ENCODE data around the gene MAGI3.
"Not testable (repeated sequence)": the region's sequence is repeated elsewhere in the genome, so short reads cannot be mapped to it uniquely, and the experiment has no call there.

The MAGI3 gene

DNA sequence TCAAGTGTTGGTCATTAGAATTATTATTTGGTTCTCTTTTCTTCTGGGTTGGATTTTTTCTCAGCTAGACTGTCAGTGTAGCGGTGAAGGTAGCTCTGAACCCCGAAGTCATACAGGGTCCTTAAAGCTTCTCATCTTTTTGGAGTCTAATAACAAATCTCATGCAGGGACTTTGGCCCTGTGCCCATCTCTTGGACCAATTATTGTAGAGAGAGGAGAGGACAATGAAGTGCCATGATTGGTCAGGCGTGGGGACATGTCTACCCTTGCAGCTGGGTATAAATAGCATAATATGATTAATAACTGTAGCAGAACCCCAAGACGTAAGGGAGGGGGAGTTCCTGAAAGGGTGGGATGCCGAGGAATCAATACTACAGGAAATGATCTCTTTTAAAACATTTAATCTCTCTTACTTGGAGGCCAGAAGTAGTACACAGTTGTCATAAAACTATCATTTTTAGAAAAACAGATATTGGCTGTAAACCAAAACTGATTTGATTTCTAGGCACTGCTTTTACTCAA lies 8.8 kb downstream of the MAGI3 start:
- no peak for DNase-seq (ENCODE audit: low read depth in 2 of 2)

DNA sequence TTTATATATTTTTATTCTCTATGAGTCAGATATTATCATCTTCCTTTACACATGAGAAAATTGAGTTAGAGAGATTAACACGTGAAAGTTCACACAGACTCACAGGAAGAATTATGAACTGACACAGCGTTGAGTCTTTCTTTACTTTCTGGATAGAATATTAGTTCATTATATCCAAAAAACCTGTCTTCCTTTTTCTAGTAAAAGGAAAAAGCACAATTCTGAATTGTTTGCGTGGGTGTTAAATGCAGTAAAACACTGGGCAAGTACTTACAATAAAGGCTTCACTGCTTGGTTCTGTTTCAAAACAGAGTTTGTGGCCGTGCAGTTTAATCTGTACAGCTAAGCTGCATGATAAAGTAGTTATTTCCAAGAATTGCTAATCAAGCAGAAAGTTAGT lies 10.8 kb downstream of the MAGI3 start:
- no peak for DNase-seq (ENCODE audit: low read depth in 2 of 2)

GRCh38 chr1:113401728-113402127 lies 11.4 kb downstream of the MAGI3 start:
- DNase-seq (ENCODE audit: low read depth in 2 of 2) = no peak

- DNase-seq (ENCODE audit: low read depth in 2 of 2) = no peak
Measured at GRCh38 chr1:113403065-113403464, 12.8 kb downstream of the MAGI3 start.

- DNase-seq (ENCODE audit: low read depth in 2 of 2) = no peak
Measured at GRCh38 chr1:113405573-113405972, 15.3 kb downstream of the MAGI3 start.

DNA sequence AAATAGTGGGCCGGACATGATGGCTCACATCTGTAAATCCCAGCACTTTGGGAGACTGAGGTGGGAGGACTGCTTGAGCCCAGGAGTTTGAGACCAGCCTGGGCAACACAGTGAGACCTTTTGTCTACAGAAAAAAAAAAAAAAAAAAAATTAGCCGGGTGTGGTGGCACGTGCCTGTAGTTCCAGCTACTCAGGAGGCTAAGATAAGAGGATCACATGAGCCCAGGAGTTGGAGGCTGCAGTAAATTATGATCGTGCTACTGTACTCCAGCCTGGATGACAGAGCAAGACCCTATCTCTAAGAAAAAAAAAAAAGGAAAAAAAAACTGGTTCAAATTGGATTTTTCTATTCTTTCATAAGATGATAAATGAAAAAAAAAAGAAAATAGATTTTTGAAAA lies 15.8 kb downstream of the MAGI3 start:
- not testable (repeated sequence) for DNase-seq (ENCODE audit: low read depth in 2 of 2)

GRCh38 chr1:113409363-113409762 lies 19.0 kb downstream of the MAGI3 start:
- no peak for DNase-seq (ENCODE audit: low read depth in 2 of 2)

DNA sequence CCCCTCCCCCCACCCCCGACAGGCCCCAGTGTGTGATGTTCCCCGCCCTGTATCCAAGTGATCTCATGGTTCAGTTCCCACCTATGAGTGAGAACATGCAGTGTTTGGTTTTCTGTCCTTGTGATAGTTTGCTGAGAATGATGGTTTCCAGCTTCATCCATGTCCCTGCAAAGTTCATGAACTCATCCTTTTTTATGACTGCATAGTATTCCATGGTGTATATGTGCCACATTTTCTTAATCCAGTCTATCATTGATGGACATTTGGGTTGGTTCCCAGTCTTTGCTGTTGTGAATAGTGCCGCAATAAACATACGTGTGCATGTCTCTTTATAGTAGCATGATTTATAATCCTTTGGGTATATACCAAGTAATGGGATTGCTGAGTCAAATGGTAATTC lies 21.7 kb downstream of the MAGI3 start:
- not testable (repeated sequence) for DNase-seq (ENCODE audit: low read depth in 2 of 2)

DNA sequence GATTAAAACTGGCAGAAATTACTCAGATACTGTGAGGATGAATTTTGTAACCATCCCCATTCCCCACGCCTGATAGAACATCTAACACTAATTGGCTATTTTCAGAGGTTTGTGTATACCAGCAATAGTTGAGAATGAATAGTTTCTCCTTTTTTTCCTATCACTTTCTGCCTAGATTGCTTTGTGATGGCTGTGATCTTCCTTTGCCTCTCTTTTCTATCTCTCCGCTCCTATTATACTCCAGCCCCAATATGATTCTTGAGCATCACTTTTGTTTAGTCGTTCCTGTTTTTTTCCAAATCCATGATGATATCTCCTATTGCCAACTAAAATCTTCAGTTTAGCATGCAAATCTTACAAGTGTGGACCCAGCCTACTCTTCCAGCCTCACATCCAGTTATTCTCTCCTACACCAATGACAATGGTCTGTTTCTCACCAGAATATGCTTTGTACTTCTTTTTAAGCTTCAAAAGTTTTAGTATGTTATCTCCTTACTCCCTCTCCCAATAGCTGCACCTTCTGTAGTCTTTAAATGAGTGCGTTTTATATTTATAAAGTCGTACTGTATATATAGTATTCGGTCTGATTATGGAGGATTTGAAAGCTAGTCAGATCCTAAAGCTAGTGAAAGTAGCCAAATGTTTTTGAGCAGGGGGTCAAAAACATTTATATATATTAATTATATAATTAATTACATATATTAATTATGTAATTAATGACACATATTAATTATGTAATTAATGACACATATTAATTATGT lies 25.2 kb downstream of the MAGI3 start:
- no peak for DNase-seq (ENCODE audit: low read depth in 2 of 2)

GRCh38 chr1:113416071-113416470 lies 25.8 kb downstream of the MAGI3 start:
- not testable (repeated sequence) for DNase-seq (ENCODE audit: low read depth in 2 of 2)

- no peak for DNase-seq (ENCODE audit: low read depth in 2 of 2)
Measured at GRCh38 chr1:113416496-113416895, 26.2 kb downstream of the MAGI3 start.

- DNase-seq (ENCODE audit: low read depth in 2 of 2) = no peak
Measured at GRCh38 chr1:113422315-113423068, 32.2 kb downstream of the MAGI3 start.

DNA sequence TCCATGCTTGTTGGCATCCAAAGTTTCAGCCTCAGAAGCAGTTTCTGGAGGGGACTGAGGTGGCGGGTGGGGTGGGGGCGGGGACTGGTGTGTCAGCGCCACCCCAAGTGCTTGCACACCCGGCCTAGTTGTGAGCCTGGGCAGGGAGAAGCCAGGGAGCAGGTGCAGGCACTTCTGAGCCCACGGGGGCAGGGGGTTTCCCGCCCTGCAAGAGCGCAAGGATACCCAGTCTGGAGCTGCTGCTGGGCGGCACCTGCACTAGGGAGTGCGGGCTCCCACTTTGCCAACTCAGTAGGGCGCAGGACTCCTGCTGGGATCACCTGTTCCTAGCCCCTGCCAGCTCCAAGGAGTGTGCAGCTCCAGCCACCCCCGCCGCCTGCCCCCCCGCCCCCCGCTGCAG lies 33.5 kb downstream of the MAGI3 start:
- no peak for DNase-seq (ENCODE audit: low read depth in 2 of 2)

DNA sequence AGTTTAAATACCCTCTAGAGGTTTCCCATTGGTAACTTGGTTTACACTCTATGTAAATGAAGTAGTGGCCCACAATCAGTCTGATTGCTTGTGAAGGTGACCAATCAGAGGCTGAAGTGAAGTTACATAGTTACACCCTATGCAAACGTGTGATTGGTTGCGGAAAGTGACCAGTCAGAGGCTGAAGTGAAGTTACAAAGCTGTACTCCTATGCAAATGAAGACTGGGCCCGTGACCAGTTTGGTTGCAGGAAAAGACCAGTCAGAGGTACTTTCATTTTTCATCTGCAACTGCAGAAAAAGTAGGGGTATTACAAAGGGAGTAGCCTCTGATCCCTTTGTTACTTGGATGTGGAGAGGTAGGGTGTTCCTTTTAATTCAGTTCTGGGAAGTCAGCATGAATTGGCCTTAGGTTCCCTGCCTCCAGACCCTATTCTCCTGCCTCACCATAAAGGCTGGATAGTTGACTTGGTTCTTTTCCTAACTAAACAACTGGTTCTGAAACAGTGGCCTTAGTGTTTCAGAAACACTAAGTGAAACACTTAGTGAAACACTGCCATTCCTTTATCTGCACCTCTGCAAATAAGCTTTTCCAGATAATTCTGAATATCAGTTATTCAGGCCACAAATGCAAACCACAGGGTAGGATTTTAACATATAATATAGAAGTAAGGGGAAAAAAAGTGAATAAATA lies 39.3 kb downstream of the MAGI3 start:
- no peak for DNase-seq (ENCODE audit: low read depth in 2 of 2)

- DNase-seq (ENCODE audit: low read depth in 2 of 2) = no peak
Measured at GRCh38 chr1:113433184-113433583, 42.9 kb downstream of the MAGI3 start.

DNA sequence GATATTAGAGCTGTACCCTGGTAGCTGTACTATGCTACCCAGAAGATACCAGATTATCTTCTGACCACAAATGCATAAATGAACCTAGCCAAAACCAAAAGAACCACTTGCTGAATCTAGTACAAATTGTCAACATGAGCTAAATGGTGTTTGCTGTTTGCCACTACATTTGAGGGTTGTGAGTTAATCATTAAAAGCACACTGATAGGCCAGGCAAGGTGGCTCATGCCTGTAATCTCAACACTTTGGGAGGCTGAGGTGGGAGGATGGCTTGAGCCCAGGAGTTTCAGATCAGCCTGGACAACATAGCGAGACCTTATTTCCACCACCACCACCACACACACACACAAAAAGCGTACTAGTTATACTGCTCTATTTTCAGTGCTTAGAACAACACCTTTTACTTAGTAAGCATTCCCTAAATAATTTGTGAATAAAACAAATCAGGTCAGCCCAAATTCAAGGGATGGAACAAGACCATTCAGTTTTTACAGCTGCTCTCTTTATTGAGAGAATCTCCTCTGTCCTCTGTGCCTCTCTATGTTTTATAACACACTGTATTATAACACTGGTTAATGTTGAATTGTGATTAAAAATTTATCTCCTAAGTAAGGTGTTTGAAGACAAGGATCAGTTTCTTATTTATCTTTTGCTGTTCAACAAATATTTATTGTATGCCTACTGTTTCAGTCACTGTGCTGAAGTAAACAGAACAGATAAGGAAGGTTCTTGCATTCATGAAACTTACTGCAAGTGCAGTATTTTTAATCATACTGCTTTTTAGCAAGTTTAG lies 44.0 kb downstream of the MAGI3 start:
- no peak for DNase-seq (ENCODE audit: low read depth in 2 of 2)

DNA sequence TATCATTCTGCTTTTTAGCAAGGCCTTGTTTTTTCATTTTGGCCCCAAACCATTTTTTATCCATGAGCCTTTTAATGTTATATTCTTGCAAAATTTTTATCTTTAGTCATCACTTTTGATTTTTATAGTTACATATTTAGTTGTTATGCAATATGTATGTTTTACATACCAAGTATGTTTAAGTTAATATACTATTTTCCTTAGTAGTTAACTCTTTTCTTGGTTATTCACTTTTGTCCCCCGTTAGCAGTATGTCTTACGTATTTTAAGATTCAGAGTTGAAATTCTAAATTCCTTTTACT lies 44.5 kb downstream of the MAGI3 start:
- DNase-seq (ENCODE audit: low read depth in 2 of 2) = no peak

DNA sequence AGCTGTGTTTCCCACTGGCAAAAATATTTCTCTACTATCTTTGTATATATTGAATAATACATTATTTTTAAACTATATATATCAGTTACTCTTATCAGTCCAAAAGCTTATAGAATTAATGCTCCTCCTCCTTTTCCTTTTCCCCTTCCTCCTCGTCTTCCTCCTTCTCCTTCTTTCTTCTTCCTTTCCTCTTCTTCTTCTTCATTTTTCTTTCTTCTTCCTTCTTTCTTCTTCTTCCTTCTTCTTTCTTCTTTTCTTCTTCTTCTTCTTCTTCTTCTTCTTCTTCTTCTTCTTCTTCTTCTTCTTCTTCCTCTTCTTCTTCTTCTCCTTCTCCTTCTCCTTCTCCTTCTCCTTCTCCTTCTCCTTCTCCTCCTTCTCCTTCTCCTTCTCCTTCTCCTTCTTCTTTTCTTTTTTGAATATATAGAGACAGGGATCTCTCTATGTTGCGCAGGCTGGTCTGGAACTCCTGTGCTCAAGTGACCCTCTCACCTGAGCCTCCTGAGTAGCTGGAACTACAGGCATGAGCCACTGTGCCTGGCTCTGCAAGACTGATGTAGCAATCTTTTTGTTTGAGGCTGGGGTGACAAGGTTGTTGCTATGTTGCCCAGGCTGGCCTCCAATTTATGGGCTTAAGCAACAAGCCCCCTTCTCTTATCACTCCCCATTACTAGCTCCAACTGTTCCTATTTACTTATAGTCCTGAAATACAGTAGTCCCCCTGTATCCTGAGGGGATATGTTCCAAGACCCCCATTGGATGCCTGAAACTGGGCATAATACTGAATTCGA lies 47.4 kb downstream of the MAGI3 start:
- DNase-seq (ENCODE audit: low read depth in 2 of 2) = no peak

- DNase-seq (ENCODE audit: low read depth in 2 of 2) = no peak
Measured at GRCh38 chr1:113438505-113439276, 48.4 kb downstream of the MAGI3 start.

GRCh38 chr1:113439277-113439670 lies 49.0 kb downstream of the MAGI3 start:
- no peak for DNase-seq (ENCODE audit: low read depth in 2 of 2)
